ENCODE results near the gene NFE2L2. TPM values are rescaled to one million over a fixed set of nuclear protein-coding genes. Genes with fewer than 3 reads are reported as not detected.
"Not testable (repeated sequence)": the region's sequence is repeated elsewhere in the genome, so short reads cannot be mapped to it uniquely, and the experiment has no call there.

The NFE2L2 gene
- total RNA-seq, 1 experiment from 2014 or later: 80.0 TPM

GRCh38 chr2:177221534-177221933, 43.0 kb downstream of the NFE2L2 start:
- Histone ChIP-seq H3K27me3 (replicated peaks; ENCODE audit: insufficient read depth, low read depth, low read length, poor library complexity) (no peaks in the 10 kb centered on the region), H3K36me3 (ENCODE audit: insufficient read depth, low read length, poor library complexity, severe bottlenecking) (peaks cover 62% of the 10 kb centered on the region), H3K9me3 (ENCODE audit: low read depth, low read length, poor library complexity, severe bottlenecking) (no peaks in the 10 kb centered on the region), H3K27ac (ENCODE audit: low read depth, low read length, poor library complexity, severe bottlenecking) (no peak overlapping the region), H3K4me3 (ENCODE audit: low read depth, low read length, poor library complexity, severe bottlenecking) (no peak overlapping the region), H3K4me1 (ENCODE audit: insufficient read depth, low read length, poor library complexity, severe bottlenecking) (peaks cover 7% of the 10 kb centered on the region)
- intact Hi-C loops (cut with micrococcal nuclease; ENCODE audit: unreplicated experiment): no loop called here
- ChIA-PET CTCF (no interaction called here), POLR2A (ENCODE audit: low non-redundant PET) (no interaction called here)
- DNase-seq (ENCODE audit: low spot score): no peak
- no TSS peak for BruUV-seq (replicated peaks)
- no peak for TF ChIP-seq CTCF (conservative IDR thresholded peaks at IDR 0.05; ENCODE audit: low read depth, low read length)
- no peak for TF ChIP-seq EZH2 (IDR thresholded peaks at IDR 0.05; ENCODE audit: borderline replicate concordance, low read depth, low read length, poor library complexity, severe bottlenecking)

- DNase-seq (ENCODE audit: low spot score); BruUV-seq (replicated peaks); H3K27ac ChIP-seq (ENCODE audit: low read depth, low read length, poor library complexity, severe bottlenecking); H3K27me3 ChIP-seq (replicated peaks; ENCODE audit: insufficient read depth, low read depth, low read length, poor library complexity); CTCF ChIA-PET; H3K4me3 ChIP-seq (ENCODE audit: low read depth, low read length, poor library complexity, severe bottlenecking); intact Hi-C loops (cut with micrococcal nuclease; ENCODE audit: unreplicated experiment); POLR2A ChIA-PET (ENCODE audit: low non-redundant PET); H3K9me3 ChIP-seq (ENCODE audit: low read depth, low read length, poor library complexity, severe bottlenecking): not testable (repeated sequence)
- Histone ChIP-seq H3K4me1 (ENCODE audit: insufficient read depth, low read length, poor library complexity, severe bottlenecking) (peaks cover 16% of the 10 kb centered on the region), H3K36me3 (ENCODE audit: insufficient read depth, low read length, poor library complexity, severe bottlenecking) (peaks cover 80% of the 10 kb centered on the region)
Observed at GRCh38 chr2:177219787-177220186, 44.7 kb downstream of the NFE2L2 start.

GRCh38 chr2:177217247-177217843, 47.2 kb downstream of the NFE2L2 start:
- Histone ChIP-seq H3K4me1 (ENCODE audit: insufficient read depth, low read length, poor library complexity, severe bottlenecking) (peaks cover 22% of the 10 kb centered on the region), H3K36me3 (ENCODE audit: insufficient read depth, low read length, poor library complexity, severe bottlenecking) (peaks cover 83% of the 10 kb centered on the region), H3K27me3 (replicated peaks; ENCODE audit: insufficient read depth, low read depth, low read length, poor library complexity) (no peaks in the 10 kb centered on the region), H3K4me3 (ENCODE audit: low read depth, low read length, poor library complexity, severe bottlenecking) (no peak overlapping the region), H3K27ac (ENCODE audit: low read depth, low read length, poor library complexity, severe bottlenecking) (no peak overlapping the region), H3K9me3 (ENCODE audit: low read depth, low read length, poor library complexity, severe bottlenecking) (no peaks in the 10 kb centered on the region)
- TF ChIP-seq EZH2 (IDR thresholded peaks at IDR 0.05; ENCODE audit: borderline replicate concordance, low read depth, low read length, poor library complexity, severe bottlenecking) (no peak), CTCF (conservative IDR thresholded peaks at IDR 0.05; ENCODE audit: low read depth, low read length) (no peak)
- intact Hi-C loops (cut with micrococcal nuclease; ENCODE audit: unreplicated experiment): no loop called here
- BruUV-seq (replicated peaks): no TSS peak
- CTCF ChIA-PET: no interaction called here
- POLR2A ChIA-PET (ENCODE audit: low non-redundant PET): interaction anchor here (0.6 kb wide), 1 partner anchor 9 kb away, joined by 7 read pairs; no protein-coding TSS in a partner anchor
- DNase-seq (ENCODE audit: low spot score): no peak

Measured in A673 (cell line).